ENCODE measurements around the gene FAAP100. TPM values are rescaled to one million over a fixed set of nuclear protein-coding genes. Genes with fewer than 3 reads are reported as not detected.
A peak's percentile ranks its signal among the peaks of the same experiment; 100 is the strongest.

FAAP100 gene
- total and polyA plus RNA-seq, 12 donors: 8.7 to 30.6 (median 13.3) TPM

DNA sequence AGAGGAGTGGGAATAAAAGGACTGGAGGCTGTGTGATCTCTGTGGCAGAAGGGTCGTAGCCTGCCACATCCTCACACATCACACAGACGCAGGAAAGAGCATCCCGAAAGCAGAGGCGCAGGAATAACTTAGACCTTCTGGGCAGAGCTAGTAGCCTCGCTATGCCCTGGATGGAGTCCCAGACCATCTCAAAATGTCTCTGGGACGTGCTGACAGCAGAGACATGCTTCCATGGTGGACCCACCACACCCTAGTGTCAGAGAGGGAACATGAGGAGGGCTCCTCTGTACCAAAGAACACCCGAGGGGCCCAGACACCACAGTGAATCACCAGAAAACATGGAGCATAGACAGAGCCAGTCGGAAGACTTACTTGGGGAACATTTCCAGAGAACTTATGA is 29.6 kb upstream of the FAAP100 start:
- 71 to 73% methylated on average over 8 of the region's 8 CpGs for WGBS, 2 donors
- Histone ChIP-seq H3K27me3 (no peaks in the 10 kb centered on the region), H3K4me1 (peaks cover 0 to 37% (median 20%) of the 10 kb centered on the region in 9 donors), H3K4me3 (no peak overlapping the region), H3K27ac (no peak overlapping the region), H3K9me3 (no peaks in the 10 kb centered on the region), H3K36me3 (peaks cover 0 to 92% (median 47%) of the 10 kb centered on the region in 9 donors)
- DNase-seq (no peak), ATAC-seq (peak in 3 of 8 donors; percentile 31 to 52 (median 43))
- intact Hi-C loops (cut with DNase I): no loop called here
- TF ChIP-seq, protein P1, sequence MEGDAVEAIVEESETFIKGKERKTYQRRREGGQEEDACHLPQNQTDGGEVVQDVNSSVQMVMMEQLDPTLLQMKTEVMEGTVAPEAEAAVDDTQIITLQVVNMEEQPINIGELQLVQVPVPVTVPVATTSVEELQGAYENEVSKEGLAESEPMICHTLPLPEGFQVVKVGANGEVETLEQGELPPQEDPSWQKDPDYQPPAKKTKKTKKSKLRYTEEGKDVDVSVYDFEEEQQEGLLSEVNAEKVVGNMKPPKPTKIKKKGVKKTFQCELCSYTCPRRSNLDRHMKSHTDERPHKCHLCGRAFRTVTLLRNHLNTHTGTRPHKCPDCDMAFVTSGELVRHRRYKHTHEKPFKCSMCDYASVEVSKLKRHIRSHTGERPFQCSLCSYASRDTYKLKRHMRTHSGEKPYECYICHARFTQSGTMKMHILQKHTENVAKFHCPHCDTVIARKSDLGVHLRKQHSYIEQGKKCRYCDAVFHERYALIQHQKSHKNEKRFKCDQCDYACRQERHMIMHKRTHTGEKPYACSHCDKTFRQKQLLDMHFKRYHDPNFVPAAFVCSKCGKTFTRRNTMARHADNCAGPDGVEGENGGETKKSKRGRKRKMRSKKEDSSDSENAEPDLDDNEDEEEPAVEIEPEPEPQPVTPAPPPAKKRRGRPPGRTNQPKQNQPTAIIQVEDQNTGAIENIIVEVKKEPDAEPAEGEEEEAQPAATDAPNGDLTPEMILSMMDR (IDR thresholded peaks at IDR 0.05): no peak

DNA sequence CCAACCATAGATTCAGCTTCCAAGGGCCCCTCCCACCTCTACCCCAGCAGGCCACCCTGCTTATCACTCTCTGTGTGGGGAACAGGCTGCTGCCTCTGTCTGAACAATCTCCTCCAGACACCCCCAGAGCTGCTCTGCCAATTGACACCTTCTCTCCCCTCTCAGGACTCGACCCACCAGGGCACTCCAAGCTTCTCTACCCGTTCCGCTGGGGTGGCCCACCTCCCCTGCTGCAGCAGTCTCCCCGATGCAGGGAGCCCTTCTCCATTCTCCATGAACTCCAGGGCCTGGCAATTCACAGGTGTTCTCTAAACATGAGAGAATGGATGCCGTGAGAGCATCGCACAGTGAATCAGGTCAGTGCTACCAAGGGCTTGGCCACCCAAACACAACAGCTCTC is 28.3 kb upstream of the FAAP100 start:
- peaks cover 3 to 42% (median 27%) of the 10 kb centered on the region in 9 donors for H3K4me1 ChIP-seq
- H3K27me3 ChIP-seq: no peaks in the 10 kb centered on the region
- no peak overlapping the region for H3K27ac ChIP-seq
- no peak overlapping the region for H3K4me3 ChIP-seq
- no peaks in the 10 kb centered on the region for H3K9me3 ChIP-seq
- peak in 2 of 8 donors; percentile 13 to 31 for ATAC-seq
- TF ChIP-seq, protein P1 (IDR thresholded peaks at IDR 0.05): no peak
- peaks cover 0 to 92% (median 36%) of the 10 kb centered on the region in 9 donors for H3K36me3 ChIP-seq
- 74 to 77% methylated on average over 6 of the region's 6 CpGs for WGBS, 2 donors
- no peak for DNase-seq
- intact Hi-C loops (cut with DNase I): no loop called here

DNA sequence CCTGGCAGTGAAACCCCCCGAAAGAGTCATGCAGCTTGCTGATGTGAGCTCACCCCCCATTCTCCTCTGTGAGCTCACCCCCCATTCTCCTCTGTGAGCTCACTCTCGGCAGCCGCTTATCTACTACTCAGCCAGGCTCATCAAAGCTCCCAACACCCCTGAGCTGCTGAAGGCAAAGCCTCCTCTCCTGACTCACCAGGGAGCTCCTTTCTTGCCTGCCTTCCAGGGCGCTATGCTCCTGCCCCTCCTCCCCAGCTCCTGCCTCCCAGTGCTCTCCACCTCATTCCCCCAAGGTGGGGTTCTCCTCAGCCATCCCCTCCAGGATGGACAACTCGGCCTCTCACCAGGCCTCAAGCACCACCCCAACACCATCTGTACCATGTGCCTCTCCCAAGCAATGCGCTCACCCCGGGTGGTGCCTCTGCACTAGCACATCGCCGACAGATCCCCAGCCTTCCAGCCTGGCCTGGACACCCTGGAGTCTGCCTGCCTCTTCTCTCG is 27.7 kb upstream of the FAAP100 start:
- Histone ChIP-seq H3K36me3 (peaks cover 0 to 92% (median 30%) of the 10 kb centered on the region in 9 donors), H3K27me3 (no peaks in the 10 kb centered on the region), H3K4me1 (peaks cover 3 to 42% (median 27%) of the 10 kb centered on the region in 9 donors), H3K27ac (peak overlapping the region in 1 of 10 donors; percentile 14), H3K9me3 (no peaks in the 10 kb centered on the region), H3K4me3 (no peak overlapping the region)
- ATAC-seq: peak in 6 of 8 donors; percentile 23 to 62 (median 50)
- no peak for DNase-seq
- intact Hi-C loops (cut with DNase I): no loop called here
- TF ChIP-seq, protein P1 (IDR thresholded peaks at IDR 0.05): no peak
- 70 to 74% methylated on average over 10 of the region's 10 CpGs for WGBS, 2 donors

DNA sequence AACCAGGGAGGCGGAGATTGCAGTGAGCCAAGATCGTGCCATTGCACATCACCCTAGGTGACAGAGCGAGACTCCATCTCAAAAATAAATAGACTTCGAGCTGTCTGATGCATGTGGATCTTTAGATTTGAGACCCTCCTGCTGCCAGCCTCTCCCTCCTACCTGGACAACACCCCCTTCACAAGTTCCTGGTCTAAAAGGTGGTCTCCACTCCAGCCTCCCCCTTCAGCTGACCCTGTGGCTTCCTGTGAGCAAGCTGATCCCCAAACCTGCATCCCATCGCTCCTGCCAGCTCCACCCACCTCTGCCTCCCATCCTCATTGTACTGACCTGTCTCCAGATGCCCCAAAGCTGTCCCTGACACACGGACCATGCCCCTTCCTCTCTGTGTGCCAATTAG is 27.1 kb upstream of the FAAP100 start:
- peaks cover 0 to 92% (median 25%) of the 10 kb centered on the region in 9 donors for H3K36me3 ChIP-seq
- DNase-seq: no peak
- no peak for ATAC-seq

More for the DNA sequence above, 27.1 kb upstream of the FAAP100 start:
- TF ChIP-seq, protein P1 (IDR thresholded peaks at IDR 0.05): no peak
- Histone ChIP-seq H3K27ac (peak overlapping the region in 1 of 10 donors; percentile 14), H3K9me3 (no peaks in the 10 kb centered on the region), H3K4me1 (peaks cover 3 to 44% (median 29%) of the 10 kb centered on the region in 9 donors), H3K4me3 (no peak overlapping the region), H3K27me3 (no peaks in the 10 kb centered on the region)
- WGBS, 2 donors: 89 to 93% methylated on average over 6 of the region's 6 CpGs
- intact Hi-C loops (cut with DNase I): no loop called here
